GM23248 (cell line): ENCODE results near the gene MEGF6.

ENCODE experiments used
- EZH2 ChIP-seq: fragments of 200-600 bp; sonication (generic); IDR thresholded peaks from 2 replicates; pipeline ENCODE4 v1.6.1; 2018; ENCODE audit warnings: antibody characterized with exemption, mild to moderate bottlenecking; ENCODE audit not compliant: insufficient read depth, poor library complexity, severe bottlenecking
- EZH2phosphoT487 ChIP-seq: fragments of 200-600 bp; sonication (generic); IDR thresholded peaks from 2 replicates; pipeline ENCODE4 v1.6.1; 2018; ENCODE audit warnings: antibody characterized with exemption, moderate library complexity, mild to moderate bottlenecking, low read depth; ENCODE audit not compliant: insufficient read depth

DNA sequence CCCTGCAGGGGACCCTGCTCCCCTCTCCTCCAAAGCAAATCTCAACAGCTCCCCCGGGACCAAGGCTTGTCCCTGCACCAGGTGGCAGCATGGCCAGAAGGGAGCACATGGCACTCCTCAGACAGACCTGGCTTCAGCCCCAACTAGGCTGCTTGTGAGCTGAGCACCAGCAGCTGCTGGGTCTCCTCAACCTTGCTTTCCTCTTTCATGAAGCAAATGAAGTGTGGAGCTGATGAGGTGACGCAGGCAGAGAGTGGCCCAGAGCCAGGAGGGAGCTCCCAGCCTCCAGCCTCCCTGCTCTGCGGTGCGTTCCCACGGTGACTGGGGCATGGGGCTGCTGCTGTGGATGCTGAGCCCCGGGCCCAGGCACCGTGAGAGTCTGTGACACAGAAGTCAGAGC, 34.0 kb downstream of the MEGF6 start:
- TF ChIP-seq EZH2 (no peak), EZH2phosphoT487 (no peak)
